GM18867 (cell line): ENCODE data around the gene NAP1L4.
"Not testable (repeated sequence)": the region's sequence is repeated elsewhere in the genome, so short reads cannot be mapped to it uniquely, and the experiment has no call there.

Source experiments
- ATAC-seq: cut with Tn5 transposase; IDR thresholded peaks from one replicate; pipeline ENCODE4 v1.9.1; 2021; ENCODE audit warnings: mild to moderate bottlenecking, moderate library complexity; ENCODE audit not compliant: unreplicated experiment

Gene NAP1L4

DNA sequence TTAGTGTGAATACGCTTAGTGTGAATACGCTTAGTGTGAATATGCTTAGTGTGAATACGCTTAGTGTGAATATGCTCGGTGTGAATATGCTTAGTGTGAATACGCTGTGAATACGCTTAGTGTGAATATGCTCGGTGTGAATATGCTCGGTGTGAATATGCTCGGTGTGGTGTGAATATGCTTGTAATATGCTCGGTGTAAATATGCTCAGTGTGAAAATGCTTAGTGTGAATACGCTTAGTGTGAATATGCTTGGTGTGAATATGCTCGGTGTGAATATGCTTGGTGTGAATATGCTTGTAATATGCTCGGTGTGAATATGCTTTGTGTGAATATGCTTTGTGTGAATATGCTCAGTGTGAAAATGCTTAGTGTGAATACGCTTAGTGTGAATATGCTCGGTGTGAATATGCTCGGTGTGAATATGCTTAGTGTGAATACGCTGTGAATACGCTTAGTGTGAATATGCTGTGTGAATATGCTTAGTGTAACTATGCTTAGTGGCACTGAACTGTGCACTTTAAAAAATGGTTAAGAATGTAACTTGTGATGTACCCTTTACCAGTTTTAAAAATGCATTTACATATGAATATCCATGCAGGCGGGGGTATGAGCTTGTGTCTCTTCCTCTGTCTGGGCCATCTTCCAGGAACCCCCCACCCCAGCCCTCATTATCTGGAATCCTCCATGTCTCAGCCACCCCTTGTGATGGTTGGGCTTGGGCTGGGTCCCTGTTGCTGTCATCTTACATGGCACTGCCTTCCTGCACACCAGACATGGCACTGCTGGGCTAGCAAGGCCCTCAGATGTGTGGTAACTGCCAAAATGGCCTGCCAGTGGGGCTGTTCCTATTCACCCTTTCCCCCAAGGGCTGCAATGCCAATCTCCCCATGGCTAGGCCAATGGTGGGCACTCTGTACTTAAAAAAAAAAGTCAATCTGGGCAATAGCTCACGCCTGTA is 53.4 kb downstream of the NAP1L4 start:
- ATAC-seq: not testable (repeated sequence)

DNA sequence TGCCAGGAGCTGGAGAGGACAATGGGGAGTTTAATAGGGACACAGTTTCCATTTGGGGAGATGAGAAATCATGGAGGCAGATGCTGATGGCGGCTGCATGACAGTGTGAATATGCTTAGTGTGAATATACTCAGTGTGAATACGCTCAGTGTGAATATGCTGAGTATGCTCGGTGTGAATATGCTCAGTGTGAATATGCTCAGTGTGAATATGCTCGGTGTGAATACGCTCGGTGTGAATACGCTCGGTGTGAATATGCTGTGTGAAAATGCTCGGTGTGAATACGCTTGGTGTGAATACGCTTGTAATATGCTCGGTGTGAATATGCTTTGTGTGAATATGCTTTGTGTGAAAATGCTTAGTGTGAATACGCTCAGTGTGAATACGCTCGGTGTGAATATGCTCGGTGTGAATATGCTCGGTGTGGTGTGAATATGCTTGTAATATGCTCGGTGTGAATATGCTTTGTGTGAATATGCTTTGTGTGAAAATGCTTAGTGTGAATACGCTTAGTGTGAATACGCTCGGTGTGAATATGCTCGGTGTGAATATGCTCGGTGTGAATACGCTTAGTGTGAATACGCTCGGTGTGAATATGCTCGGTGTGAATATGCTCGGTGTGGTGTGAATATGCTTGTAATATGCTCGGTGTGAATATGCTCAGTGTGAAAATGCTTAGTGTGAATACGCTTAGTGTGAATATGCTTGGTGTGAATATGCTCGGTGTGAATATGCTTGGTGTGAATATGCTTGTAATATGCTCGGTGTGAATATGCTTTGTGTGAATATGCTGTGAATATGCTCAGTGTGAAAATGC is 54.3 kb downstream of the NAP1L4 start:
- ATAC-seq: not testable (repeated sequence)

DNA sequence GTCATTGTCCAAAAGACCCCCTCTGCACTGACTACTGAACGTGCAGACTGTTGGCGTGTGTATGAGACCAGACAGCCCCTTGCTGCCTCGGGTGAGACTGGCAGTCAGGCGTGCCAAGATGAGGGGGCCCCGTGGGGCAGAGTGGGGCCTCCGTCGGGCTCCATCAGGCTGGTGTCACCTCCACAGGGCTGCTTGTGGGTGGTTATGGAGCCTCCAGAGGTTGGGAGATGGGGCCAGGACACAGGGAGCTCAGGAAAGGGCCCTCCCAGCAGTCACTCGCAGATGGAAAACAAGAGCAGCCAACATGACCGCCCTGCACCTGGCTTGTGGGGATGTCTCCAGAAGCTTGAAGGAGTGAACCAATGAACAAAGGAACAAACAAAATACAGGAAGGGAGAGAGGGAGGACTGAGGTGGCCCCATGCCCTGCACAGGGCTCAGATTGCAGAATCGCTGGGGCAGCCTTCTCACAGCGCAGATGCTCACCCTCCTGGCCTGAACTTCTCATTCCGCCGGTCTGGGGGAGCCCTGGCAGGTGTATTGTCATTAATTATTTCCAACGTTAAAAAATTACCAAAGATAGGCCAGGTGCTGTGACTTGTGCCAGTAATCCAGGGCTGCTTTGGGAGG is 57.4 kb downstream of the NAP1L4 start:
- ATAC-seq: no peak

DNA sequence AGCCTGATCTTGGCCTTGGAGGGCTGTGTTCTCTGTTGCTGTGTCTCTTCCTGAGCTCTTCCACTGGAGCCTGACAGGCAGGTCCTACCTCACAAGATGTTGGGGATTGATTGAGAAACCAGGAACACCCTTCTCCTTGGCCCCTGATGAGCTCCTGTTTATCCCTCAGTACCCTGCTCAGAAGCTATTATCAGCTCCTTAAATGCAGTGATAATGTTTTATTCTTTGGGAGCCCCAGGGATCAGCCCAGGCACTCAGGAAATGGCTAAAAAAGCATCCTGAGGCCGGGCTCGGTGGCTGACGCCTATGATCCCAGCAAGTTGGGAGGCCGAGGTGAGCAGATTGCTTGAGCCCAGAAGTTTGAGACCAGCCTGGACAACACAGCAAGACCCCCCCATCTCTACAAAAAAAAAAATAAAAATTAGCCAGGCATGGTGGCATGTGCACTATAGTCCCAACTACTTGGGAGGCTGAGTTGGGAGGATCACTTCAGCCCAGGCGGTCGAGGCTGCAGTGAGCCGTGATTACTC is 58.0 kb downstream of the NAP1L4 start:
- ATAC-seq: no peak

DNA sequence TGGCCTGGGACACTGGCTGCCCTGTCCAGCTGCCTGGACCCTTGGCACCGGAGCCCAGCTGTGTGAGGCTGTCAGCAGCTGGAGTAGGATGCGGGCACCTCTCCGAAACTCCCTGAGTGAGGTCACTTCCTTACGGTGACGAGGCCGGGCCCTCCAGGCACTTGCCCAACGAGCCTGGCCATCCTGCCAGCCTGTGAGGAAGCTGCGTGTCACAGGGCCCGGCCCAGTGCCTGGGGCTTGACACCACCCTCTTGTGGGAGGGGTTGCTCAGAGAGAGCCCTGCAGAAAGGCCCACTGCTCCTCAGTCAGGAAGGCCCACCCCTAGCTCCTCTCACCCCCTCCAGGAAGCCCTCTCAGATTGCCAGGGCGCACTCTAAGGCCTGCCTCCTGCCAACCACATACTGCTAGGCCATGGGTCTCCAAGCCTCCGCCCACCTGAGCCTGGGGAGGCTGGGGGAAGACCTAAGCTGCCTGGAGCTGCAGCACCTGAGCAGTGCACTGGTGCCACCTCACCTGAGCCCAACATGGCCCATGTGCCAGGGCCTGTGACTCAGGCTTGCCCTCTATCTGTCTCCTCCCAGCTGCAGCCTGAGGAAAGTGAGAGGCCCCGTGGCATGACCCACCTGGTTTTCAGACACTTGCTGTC is 58.6 kb downstream of the NAP1L4 start:
- ATAC-seq: no peak

DNA sequence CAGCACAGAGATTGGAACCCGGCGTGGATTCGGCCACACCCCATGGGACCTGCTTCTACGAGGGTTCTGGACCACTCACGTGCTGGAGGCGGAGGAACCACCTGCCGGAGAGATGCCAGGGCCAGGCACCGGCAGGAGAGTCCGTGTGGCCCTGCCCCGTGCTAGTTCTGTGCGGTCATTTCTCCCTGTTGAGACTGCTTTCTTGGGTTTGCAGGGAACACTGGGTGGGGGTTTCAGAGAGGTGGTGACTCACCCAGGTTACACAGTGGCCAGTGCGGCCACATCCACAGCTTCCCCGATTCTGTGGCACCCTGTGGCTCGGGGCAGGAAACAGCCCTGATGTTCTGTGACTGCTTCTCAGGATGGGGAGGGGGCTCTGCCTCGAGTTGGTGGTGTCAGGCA is 59.3 kb downstream of the NAP1L4 start:
- ATAC-seq: no peak

DNA sequence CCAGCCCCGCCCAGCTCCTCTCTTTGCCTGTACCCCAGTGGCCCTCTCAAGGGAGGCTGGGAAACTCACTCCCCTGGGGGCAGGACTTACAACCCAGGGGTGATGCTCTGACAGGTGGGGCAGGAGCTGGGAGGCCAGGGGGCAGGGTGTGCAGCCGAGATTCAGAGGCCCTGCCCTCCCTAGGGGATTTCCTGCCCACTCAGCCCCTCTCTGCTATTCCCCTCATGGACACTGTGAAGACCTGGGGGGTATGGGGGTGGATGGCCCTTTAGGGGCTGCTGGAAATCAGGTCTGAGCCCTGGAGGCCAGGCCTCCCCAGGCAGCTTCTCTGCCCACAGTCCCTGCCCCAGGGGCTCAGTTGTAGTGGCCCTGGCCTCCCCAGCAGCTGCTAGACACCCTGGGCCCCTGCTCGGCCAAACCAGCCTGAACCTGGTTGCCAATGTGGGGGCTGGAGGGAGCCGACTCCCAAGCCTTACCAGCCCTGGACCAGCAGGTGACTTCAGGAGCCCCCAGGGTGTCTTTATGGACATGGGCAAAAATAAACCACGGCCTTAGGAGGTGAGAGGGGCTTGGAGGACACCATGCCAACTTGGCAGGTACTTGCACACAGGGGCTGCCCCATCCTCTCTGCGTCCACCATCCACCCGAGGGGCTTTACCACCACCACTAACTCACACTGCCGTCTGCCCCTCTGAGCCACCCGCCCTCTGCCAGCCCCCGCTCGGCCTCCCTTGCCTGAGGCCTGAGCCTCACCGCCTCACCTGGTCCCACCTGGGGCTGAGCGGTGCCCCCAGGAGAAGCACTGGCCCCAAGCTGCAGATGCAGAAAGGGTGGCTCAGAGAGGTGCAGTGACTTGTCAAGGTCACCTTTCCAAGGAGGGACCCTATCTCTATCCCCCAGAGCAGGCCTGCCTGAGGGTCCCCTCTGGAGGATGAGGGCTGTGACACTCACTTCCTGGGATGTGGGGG is 60.1 kb downstream of the NAP1L4 start:
- ATAC-seq: no peak

DNA sequence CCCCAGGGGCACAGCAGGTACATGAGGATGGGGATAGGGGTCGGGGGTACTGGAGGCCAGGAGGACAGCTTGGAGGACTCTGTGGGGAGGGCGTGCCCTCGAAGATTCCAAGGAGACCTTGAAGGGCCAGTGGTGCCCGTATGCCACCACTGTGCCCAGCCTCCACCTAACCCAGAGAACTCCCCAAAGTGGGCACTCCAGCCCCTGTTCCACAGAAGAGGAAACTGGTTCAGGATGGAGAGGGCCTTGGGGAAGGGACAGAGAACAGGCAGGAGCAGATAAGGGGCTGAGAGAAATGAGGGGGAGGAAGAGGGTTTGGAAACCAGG is 60.7 kb downstream of the NAP1L4 start:
- no peak for ATAC-seq

DNA sequence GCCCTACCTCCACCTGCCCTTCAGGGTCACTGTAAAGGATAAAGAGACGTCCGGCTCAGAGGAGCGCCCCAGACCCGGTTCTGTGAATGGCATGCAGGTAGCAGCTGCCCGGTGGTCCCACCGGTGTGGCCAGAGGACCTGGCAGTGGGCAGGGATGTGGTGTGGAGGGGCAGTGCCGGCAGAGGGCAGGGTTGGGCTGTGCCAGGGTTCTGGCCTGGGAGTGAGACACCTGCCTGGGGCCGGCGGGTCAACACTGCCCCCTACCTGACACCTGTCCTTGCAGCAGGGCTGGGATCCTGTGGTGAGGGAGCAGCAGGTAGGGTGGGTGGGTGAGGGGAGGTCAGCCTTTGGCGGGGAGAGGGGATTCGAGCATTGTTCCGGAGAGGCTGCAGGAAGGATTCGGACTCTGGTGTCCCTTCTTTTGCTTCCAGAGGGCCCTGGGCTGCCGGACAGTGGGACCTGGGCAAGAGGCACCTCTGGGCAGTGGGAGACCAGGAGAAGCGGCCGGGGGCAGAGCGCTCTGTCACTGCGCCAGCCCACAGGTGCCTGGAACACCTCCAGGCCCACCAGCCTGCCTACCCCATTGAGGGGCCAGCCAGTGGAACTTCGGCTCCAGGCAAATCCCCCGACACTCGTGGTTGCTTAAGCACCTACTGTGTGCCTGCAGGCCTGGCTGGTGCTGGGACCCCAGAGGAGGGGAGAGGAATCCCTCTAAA is 61.3 kb downstream of the NAP1L4 start:
- ATAC-seq: peak; percentile 44

DNA sequence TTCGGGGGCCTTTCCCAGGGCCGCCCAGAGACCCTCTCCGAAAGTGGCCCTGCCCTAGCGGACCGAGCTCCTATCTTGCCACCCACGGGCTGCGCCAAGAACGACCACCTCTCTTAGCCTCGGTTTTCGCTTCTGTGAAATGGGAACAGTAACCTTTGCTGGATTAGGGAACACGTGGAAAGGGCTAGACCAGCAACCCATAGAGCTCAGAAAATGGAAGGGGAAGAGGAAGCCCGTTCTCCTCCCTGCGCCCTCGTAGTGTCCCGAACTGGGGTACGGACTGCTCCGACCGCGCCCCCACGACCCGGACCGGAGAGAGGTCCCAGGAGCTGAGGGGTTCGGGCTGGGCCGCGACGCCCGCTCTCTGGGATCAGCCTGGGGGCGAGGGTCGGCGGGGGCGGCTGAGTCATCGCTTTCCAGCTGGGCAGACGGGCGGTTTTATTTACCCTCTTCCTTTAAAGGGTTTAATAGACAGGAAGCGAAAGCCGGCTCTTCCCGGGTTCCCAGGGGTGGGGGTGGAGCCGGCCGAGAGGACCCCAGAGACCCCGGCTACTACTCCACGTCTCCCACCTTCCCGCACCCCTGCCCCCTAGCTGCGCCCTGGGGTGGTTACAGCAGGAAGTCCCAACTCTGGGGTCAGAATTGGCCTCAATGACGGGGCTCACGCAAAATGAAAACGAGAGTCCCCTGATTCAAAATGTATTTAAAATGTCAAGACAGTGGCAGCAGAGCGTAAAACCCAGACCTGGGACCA is 62.0 kb downstream of the NAP1L4 start:
- ATAC-seq: peak; percentile 38

DNA sequence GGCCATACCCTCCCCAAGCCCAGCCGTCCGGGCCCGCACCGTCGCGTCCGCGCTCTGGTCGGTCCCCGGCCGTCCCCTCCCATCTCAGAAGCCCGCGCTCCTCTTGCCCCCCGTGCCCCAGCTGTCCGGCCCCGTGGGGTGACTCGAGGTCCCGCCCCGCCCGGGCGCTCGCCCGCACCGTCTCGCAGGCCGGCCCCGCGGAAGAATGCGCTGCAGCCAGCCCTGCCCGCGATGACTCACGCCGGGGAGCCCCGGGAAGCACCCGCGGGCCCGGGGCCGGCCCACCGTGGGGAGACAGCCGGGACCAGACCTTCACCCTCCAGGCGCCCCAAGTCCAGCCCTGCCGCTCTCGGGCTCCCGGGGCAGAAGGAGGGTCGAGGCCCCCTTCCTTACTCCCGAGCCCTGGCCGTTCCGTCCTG is 62.6 kb downstream of the NAP1L4 start:
- no peak for ATAC-seq

DNA sequence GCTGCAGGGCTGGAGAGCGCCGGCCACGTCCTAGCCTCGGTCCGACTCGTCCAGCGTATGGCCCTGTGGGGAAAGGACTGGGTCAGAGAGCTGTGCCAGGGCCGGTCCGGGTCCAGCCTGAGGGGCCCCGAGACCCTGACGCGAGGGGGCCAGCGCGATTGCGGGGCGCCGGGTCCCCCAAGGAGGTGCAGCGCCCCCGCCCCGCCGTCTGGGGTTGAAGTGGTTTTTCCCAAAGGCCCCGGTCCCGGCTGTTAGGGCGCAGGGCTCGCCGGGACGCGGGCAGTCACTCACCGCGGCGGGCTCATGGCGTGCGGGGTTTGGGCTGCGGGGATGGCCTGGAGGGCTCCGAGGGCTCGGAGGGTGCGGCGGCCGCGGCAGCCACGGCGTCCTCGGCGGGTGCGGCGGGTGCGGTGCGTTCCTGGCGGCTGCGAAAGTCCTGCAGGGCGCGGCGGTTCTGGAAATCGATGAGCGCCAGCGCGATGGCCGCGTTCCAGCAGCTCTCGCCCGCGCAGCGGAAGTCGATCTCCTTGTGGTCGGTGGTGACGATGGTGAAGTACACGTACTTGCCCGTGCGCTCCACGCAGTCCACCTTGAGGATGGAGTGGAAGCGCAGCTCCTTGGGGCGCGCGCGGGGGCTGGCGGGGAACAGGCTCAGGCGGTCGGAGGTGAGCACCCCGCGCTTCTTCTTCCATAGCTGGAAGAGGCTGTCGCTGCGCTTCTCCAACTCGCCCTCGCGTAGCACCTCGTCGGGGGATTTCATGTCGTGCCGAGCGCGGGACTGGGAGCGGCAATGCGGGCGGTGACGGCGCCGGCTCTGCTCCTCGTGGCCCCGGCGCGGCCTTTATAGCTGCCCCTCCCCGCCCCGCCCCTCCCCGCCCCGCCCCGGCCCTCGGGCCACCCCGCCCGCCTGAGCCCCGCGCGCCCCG is 63.3 kb downstream of the NAP1L4 start, which contains the start of gene PHLDA2:
PHLDA2 (minus strand) TSS at position 816 of the 926 bp plus-strand sequence; CDS start at position 760, 56 bp downstream.
- ATAC-seq: no peak

DNA sequence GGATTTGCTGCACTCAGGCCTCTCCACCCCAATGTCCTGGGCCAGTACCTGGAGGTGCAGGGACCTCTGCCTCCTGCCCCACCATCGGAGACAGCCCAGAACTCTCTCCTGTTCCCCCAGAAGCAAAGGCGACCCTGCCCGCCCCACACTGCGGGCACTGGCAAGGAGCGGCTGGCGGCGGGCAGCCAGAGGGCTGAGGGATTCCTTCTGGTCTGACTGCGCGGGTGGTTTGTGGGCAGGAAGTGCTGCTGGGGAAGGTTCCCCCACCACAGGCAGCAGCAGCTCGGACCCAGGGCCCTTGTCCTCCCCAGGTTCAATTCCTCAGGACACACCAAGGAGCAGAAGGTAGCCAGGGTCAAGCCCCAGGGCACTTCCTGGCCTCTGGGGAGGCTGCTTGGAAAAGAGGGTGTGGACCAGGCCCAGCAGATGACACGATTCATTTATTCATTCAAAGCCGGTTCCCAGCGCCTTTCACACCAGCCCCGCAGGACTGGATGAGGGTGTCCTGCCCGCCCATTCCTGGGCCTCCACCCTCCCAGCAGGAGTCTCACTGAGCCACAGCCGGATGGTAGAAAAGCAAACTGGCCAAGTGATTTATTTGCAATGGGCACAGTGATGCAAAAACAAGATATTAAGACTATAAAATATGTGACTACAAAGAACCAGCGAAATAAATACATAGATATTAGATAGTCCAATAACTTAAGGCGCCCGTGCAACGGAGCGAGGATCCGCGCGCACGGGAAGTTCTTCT is 64.1 kb downstream of the NAP1L4 start:
- ATAC-seq: no peak

DNA sequence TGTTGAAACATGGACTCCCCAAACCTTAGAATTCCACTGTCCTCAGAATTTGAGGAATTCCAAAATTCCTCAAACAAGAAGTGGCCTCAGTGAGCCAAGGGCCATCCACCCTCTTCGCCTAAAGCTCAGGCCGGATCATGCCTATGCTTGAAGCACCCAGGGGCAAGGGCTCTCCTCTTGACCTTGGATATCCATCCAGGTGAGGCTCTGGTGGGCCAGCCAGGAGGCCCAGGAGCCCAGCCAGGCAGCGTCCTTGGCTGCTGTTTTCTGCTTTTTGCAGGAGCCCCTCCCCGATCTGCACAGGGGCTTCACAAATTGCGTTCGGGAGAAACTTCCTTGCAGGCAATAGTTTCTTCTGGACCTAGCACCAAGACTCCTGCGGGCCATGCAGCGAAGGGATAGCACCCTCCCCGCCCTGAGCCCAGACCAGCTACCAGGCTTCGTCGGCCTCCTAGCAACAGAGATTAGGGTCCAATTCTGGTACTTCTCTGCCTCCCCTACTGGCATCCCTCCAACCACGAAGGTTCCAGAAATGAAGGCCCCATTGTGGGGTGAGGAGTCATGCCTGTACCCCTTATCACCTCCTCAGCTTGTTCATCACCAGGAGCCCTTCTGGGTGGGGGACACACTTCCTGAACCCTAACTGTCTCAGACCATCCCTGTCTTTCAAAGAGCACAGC is 64.9 kb downstream of the NAP1L4 start:
- no peak for ATAC-seq

DNA sequence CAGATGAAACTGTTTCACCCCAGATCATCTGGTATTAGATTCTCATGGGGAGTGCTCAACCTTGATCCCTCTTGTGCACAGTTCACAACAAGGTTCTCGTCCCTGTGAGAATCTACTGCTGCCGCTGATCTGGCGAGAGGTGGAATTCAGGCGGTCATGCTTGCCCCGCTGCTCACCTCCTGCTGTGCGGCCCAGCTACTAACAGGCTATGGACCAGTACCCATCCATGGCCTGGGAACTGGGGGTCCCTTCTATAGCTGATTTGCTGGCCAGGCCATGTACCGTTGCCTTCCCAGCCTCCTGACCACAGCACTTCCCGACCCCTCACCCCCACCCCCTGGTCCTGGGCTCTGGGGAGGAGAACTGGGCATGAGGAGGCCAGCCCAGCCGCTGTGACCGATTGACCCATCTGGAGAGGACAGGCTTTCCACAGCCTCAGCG is 65.5 kb downstream of the NAP1L4 start:
- ATAC-seq: no peak
